Suprapubic skin (tissue), 4 donors: ENCODE measurements around the gene SLC7A6. TPM values are rescaled to one million over a fixed set of nuclear protein-coding genes. Genes with fewer than 3 reads are reported as not detected.

ENCODE experiments used
- DNase-seq, 2 donors: peaks; one replicate each; pipeline ENCODE4 v3.0.0-alpha.2; 2019; ENCODE audit warnings: low spot score in 2 of 2
- H3K27ac ChIP-seq: fragments of 200-600 bp; sonication (generic); one replicate; pipeline ENCODE4 v1.5.1; 2019
- H3K27me3 ChIP-seq: fragments of 200-600 bp; sonication (generic); one replicate; pipeline ENCODE4 v1.5.1; 2019
- H3K36me3 ChIP-seq: fragments of 200-600 bp; sonication (generic); one replicate; pipeline ENCODE4 v1.5.1; 2019
- H3K4me1 ChIP-seq: fragments of 200-600 bp; sonication (generic); one replicate; pipeline ENCODE4 v1.5.1; 2019
- H3K4me3 ChIP-seq: fragments of 200-600 bp; sonication (generic); one replicate; pipeline ENCODE4 v1.5.1; 2019; ENCODE audit warnings: mild to moderate bottlenecking
- H3K9me3 ChIP-seq: fragments of 200-600 bp; sonication (generic); one replicate; pipeline ENCODE4 v1.5.1; 2019
- CTCF ChIP-seq, 2 donors: fragments of 200-600 bp in 1 of 2; fragments of 450-650 bp in 1 of 2; sonication (generic) in 1 of 2; IDR thresholded peaks; one replicate each; pipeline ENCODE4 v1.5.1; 2016 to 2019; ENCODE audit warnings: antibody characterized with exemption in 2 of 2, mild to moderate bottlenecking in 1 of 2, moderate library complexity in 1 of 2
- EP300 ChIP-seq: sonication (generic); formaldehyde crosslinking; IDR thresholded peaks from one replicate; pipeline ENCODE4 v1.6.1; 2017; ENCODE audit warnings: antibody characterized with exemption
- POLR2A ChIP-seq, 2 donors: fragments of 450-650 bp; IDR thresholded peaks; one replicate each; pipeline ENCODE4 v1.6.1; 2017; ENCODE audit warnings: antibody characterized with exemption in 2 of 2, mild to moderate bottlenecking in 2 of 2, moderate library complexity in 2 of 2
- POLR2AphosphoS5 ChIP-seq, 3 donors: sonication (generic); formaldehyde crosslinking; IDR thresholded peaks; one replicate each; pipeline ENCODE4 v1.6.1; 2017; ENCODE audit warnings: antibody characterized with exemption in 3 of 3
- WGBS: methylation state at CpG from one replicate; pipeline ENCODE4 v1.1.5; 2018; 5-methylcytosine and 5-hydroxymethylcytosine counted together
- total RNA-seq, 4 donors: library from RNA; depleted of rRNA; stranded (reverse); fragments of >200 nt; gene quantifications; one replicate each; pipeline ENCODE4 v1.1.0, GENCODE V29; 2016

Gene SLC7A6
- total RNA-seq, 4 donors from 2014 or later: 31.5 to 167 (median 49.0) TPM

- TF ChIP-seq POLR2A (IDR thresholded peaks at IDR 0.05) (no peak), EP300 (no peak), CTCF (IDR thresholded peaks at IDR 0.05) (no peak), POLR2AphosphoS5 (IDR thresholded peaks at IDR 0.05) (no peak)
- DNase-seq: no peak
- peaks cover 45% of the 10 kb centered on the region for H3K4me1 ChIP-seq
- 88% methylated on average over 9 of the region's 9 CpGs for WGBS
- H3K4me3 ChIP-seq: no peak overlapping the region
- H3K27ac ChIP-seq: no peak overlapping the region
- no peaks in the 10 kb centered on the region for H3K27me3 ChIP-seq
- no peaks in the 10 kb centered on the region for H3K36me3 ChIP-seq
- H3K9me3 ChIP-seq: no peaks in the 10 kb centered on the region
Observed at GRCh38 chr16:68242926-68243858, 21.1 kb upstream of the SLC7A6 start.

GRCh38 chr16:68244481-68244902, 19.8 kb upstream of the SLC7A6 start:
- peak overlapping the region; percentile 87 for H3K4me3 ChIP-seq
- no peak for TF ChIP-seq EP300
- TF ChIP-seq POLR2A (IDR thresholded peaks at IDR 0.05): no peak
- TF ChIP-seq CTCF (IDR thresholded peaks at IDR 0.05): no peak
- no peak for TF ChIP-seq POLR2AphosphoS5 (IDR thresholded peaks at IDR 0.05)
- H3K9me3 ChIP-seq: no peaks in the 10 kb centered on the region
- H3K27ac ChIP-seq: peak overlapping the region; percentile 36
- DNase-seq: no peak
- H3K27me3 ChIP-seq: no peaks in the 10 kb centered on the region
- H3K4me1 ChIP-seq: peaks cover 45% of the 10 kb centered on the region
- peaks cover 9% of the 10 kb centered on the region for H3K36me3 ChIP-seq
- WGBS: 61% methylated on average over 2 of the region's 20 CpGs

GRCh38 chr16:68244903-68245853, 19.1 kb upstream of the SLC7A6 start, which contains the start of gene PLA2G15:
PLA2G15 (plus strand) TSS chr16:68245373; CDS start chr16:68245427, 54 bp downstream.
- WGBS: under 1% methylated on average over 19 of the region's 75 CpGs
- peaks cover 11% of the 10 kb centered on the region for H3K36me3 ChIP-seq
- TF ChIP-seq CTCF (IDR thresholded peaks at IDR 0.05): no peak
- TF ChIP-seq POLR2AphosphoS5 (IDR thresholded peaks at IDR 0.05): no peak
- no peak for TF ChIP-seq POLR2A (IDR thresholded peaks at IDR 0.05)
- no peak for TF ChIP-seq EP300
- peaks cover 38% of the 10 kb centered on the region for H3K4me1 ChIP-seq
- peak within 1 kb of the TSS; percentile 36 for H3K27ac ChIP-seq
- no peaks in the 10 kb centered on the region for H3K9me3 ChIP-seq
- peak within 1 kb of the TSS; percentile 87 for H3K4me3 ChIP-seq
- H3K27me3 ChIP-seq: no peaks in the 10 kb centered on the region
- DNase-seq: peak; percentile 97 to 98

- 72% methylated on average over 7 of the region's 7 CpGs for WGBS
- no peak for DNase-seq
- H3K4me1 ChIP-seq: peaks cover 44% of the 10 kb centered on the region
- H3K9me3 ChIP-seq: no peaks in the 10 kb centered on the region
- H3K36me3 ChIP-seq: peaks cover 18% of the 10 kb centered on the region
- peak overlapping the region; percentile 87 for H3K4me3 ChIP-seq
- peak overlapping the region; percentile 7 for H3K27ac ChIP-seq
- no peak for TF ChIP-seq POLR2AphosphoS5 (IDR thresholded peaks at IDR 0.05)
- no peak for TF ChIP-seq EP300
- no peak for TF ChIP-seq CTCF (IDR thresholded peaks at IDR 0.05)
- TF ChIP-seq POLR2A (IDR thresholded peaks at IDR 0.05): no peak
- H3K27me3 ChIP-seq: no peaks in the 10 kb centered on the region
Observed at GRCh38 chr16:68246121-68246520, 18.2 kb upstream of the SLC7A6 start.
